GM12878 (cell line): ENCODE measurements around the gene SSH2. TPM values are rescaled to one million over a fixed set of nuclear protein-coding genes. Genes with fewer than 3 reads are reported as not detected.

ENCODE experiments used
- ATAC-seq: fragments of 200-7000 bp; cut with Tn5 transposase; 3 replicates; pipeline ENCODE4 v1.9.1; 2020; ENCODE audit warnings: mild to moderate bottlenecking, moderate library complexity
- BruUV-seq: library from RNA; stranded (reverse); fragments of 400-500 nt; replicated peaks from 2 replicates; lab custom pipeline; 2021; lab: Mats Ljungman, UMichigan
- CTCF ChIA-PET: fragments of 300-600 bp; sonication (Branson Sonifier 250); formaldehyde crosslinking; extraction: SDS; loops from one replicate; lab custom pipeline; 2021; ENCODE audit warnings: inconsistent platforms; lab: Yijun Ruan, JAX
- POLR2A ChIA-PET: fragments of 350-600 bp; formaldehyde crosslinking; extraction: SDS; loops from one replicate; lab custom pipeline; 2021; ENCODE audit warnings: inconsistent platforms; lab: Charles Lee
- RAD21 ChIA-PET: fragments of 300-600 bp; sonication (Branson Sonifier 250); formaldehyde crosslinking; loops from one replicate; lab custom pipeline; 2023; ENCODE audit warnings: antibody characterized with exemption; ENCODE audit not compliant: unreplicated experiment; lab: Charles Lee
- SMC1A ChIA-PET: fragments of 300-600 bp; sonication (Branson Sonifier 250); formaldehyde crosslinking; loops from one replicate; lab custom pipeline; 2023; ENCODE audit not compliant: unreplicated experiment, uncharacterized antibody; lab: Charles Lee
- DNase-seq: peaks from one replicate; pipeline ENCODE4 v3.0.0-alpha.2; 2011; ENCODE audit warnings: low read depth, low spot score
- FAIRE-seq: peaks from 3 replicates; lab custom pipeline; 2011; peaks lifted over from hg19 to GRCh38; lab: Jason Lieb, UNC
- H2AFZ ChIP-seq: 2 replicates; pipeline ENCODE4 v1.6.0; 2011; ENCODE audit warnings: low read depth, low read length, control low read depth; ENCODE audit not compliant: control insufficient read depth
- H3K27ac ChIP-seq: 2 replicates; pipeline ENCODE4 v1.5.1; 2011; ENCODE audit warnings: control low read depth; ENCODE audit not compliant: control insufficient read depth, insufficient read depth
- H3K27me3 ChIP-seq, 2 experiments: replicated peaks in 1 of 2; 2 replicates each; pipeline versions ENCODE4 v1.6.0 to v1.6.1; 2011; ENCODE audit warnings: low read length in 1 of 2; ENCODE audit not compliant: control insufficient read depth in 2 of 2, insufficient read depth in 2 of 2
- H3K36me3 ChIP-seq, 2 experiments: 2 replicates each; pipeline ENCODE4 v1.5.1; 2011; ENCODE audit warnings: low read length in 1 of 2; ENCODE audit not compliant: control insufficient read depth in 2 of 2, insufficient read depth in 2 of 2
- H3K4me1 ChIP-seq: 2 replicates; pipeline ENCODE4 v1.6.1; 2011; ENCODE audit warnings: mild to moderate bottlenecking, low read length, moderate library complexity, mixed read lengths; ENCODE audit not compliant: control insufficient read depth, insufficient read depth
- H3K4me2 ChIP-seq: 2 replicates; pipeline ENCODE4 v1.6.0; 2011; ENCODE audit warnings: control low read depth; ENCODE audit not compliant: control insufficient read depth, insufficient read depth
- H3K4me3 ChIP-seq: fragments of 200-600 bp; sonication (generic); 2 replicates; pipeline ENCODE4 v1.5.1; 2016
- H3K79me2 ChIP-seq: 2 replicates; pipeline ENCODE4 v1.6.0; 2011; ENCODE audit warnings: low read length; ENCODE audit not compliant: control insufficient read depth, insufficient read depth
- H3K9ac ChIP-seq: 2 replicates; pipeline ENCODE4 v1.8.0; 2011; ENCODE audit warnings: low read length, control low read depth, mixed read lengths; ENCODE audit not compliant: control insufficient read depth, insufficient read depth
- H3K9me3 ChIP-seq: replicated peaks from 3 replicates; pipeline ENCODE4 v1.5.1; 2011; ENCODE audit warnings: mild to moderate bottlenecking, low read length; ENCODE audit not compliant: control insufficient read depth, insufficient read depth
- H4K20me1 ChIP-seq: 2 replicates; pipeline ENCODE4 v1.6.0; 2011; ENCODE audit not compliant: control insufficient read depth, insufficient read depth
- BRCA1 ChIP-seq: IDR thresholded peaks from 2 replicates; pipeline ENCODE4 v1.6.1; 2011; ENCODE audit warnings: low read depth, low read length, improper control_type of control experiment
- ZBTB40 ChIP-seq: fragments of 450-650 bp; IDR thresholded peaks from 2 replicates; pipeline ENCODE4 v1.6.1; 2016; ENCODE audit warnings: mild to moderate bottlenecking, moderate library complexity, borderline replicate concordance
- WGBS: methylation state at CpG from one replicate; pipeline ENCODE4 v1.1.6; 2016; ENCODE audit warnings: low lambda C conversion rate; ENCODE audit not compliant: insufficient replicate concordance, insufficient coverage; ENCODE audit errors: missing lambda C conversion rate; 5-methylcytosine and 5-hydroxymethylcytosine counted together
- in situ Hi-C: fragments of 300-500 bp; cut with MboI; formaldehyde crosslinking; loops from 9 replicates; pipeline ENCODE4 v1.14.3; 2018; ENCODE audit warnings: mixed read lengths
- intact Hi-C: fragments of 100-400 bp; cut with micrococcal nuclease; formaldehyde crosslinking; loops from one replicate; pipeline ENCODE4 v1.14.2; 2022; ENCODE audit not compliant: unreplicated experiment
- polyA plus RNA-seq, 11 experiments: library from polyadenylated mRNA; depleted of rRNA in 4 of 11; unstranded in 6 of 11; stranded (reverse) in 5 of 11; fragments of >200 nt; fragmentation: Nextera tagmentation in 4 of 11; fragmentation: Illumina TruSeq in 1 of 11; extraction: Ambion mirVana in 4 of 11; extraction: Trizol in 1 of 11; gene quantifications; 1 replicate in 1 of 11; 2 replicates in 10 of 11; pipeline versions ENCODE4 v1.2.1 to v1.2.3, GENCODE V29; 2011 to 2016; ENCODE audit warnings: inconsistent platforms in 2 of 11, missing spikeins in 2 of 11, low read depth in 1 of 11
- total RNA-seq, 4 experiments: library from RNA; depleted of rRNA in 3 of 4; stranded (reverse); fragments of >200 nt in 3 of 4; fragmentation: Illumina TruSeq in 1 of 4; extraction: Trizol in 1 of 4; gene quantifications; 2 replicates each; pipeline versions ENCODE4 v1.2.1 to v1.2.3, GENCODE V29; 2013 to 2021

Gene SSH2
- total and polyA plus RNA-seq, 10 of the 15 experiments (the other 5 are each of a cell fraction or from before 2014, with no cell fraction given): 9.3 to 65.9 (median 34.0) TPM

GRCh38 chr17:29733166-29733565 lies 196.9 kb downstream of the SSH2 start:
- no peak overlapping the region; the same call in 1 of the 2 replicates for H3K27ac ChIP-seq
- no peaks in the 10 kb centered on the region for H4K20me1 ChIP-seq
- H3K9me3 ChIP-seq: peaks cover 8% of the 10 kb centered on the region
- no peak overlapping the region for H3K9ac ChIP-seq
- DNase-seq: no peak
- intact Hi-C loops (no loop called here), in situ Hi-C loops (no loop called here)
- ChIA-PET SMC1A (interaction anchor here (0.7 to 2.7 kb wide), 16 partner anchors 9 to 79 kb away, joined by 3 to 29 read pairs (median 5); no protein-coding TSS in a partner anchor), CTCF (interaction anchor here (0.6 to 1.8 kb wide), 6 partner anchors 10 to 238 kb away, joined by 3 to 12 read pairs (median 3); no protein-coding TSS in a partner anchor), RAD21 (interaction anchor here (0.6 to 2.0 kb wide), 9 partner anchors 11 to 69 kb away, joined by 3 to 9 read pairs (median 4); no protein-coding TSS in a partner anchor), POLR2A (interaction anchor here (0.6 to 2.0 kb wide), 8 partner anchors 9 to 576 kb away, joined by 3 to 9 read pairs (median 4); no protein-coding TSS in a partner anchor)
- no peak overlapping the region for H2AFZ ChIP-seq
- peak; percentile 13 for FAIRE-seq
- 94% methylated on average over 2 of the region's 2 CpGs for WGBS
- H3K4me1 ChIP-seq: no peaks in the 10 kb centered on the region
- TF ChIP-seq BRCA1 (no peak), ZBTB40 (peak; percentile 38; the same call in 1 of the 2 replicates)
- H3K36me3 ChIP-seq: peaks cover 0 to 5% of the 10 kb centered on the region in 2 experiments; a peak in 2 of 4 replicates
- H3K27me3 ChIP-seq: no peaks in the 10 kb centered on the region
- no peak for ATAC-seq
- no peak overlapping the region for H3K4me3 ChIP-seq
- no peak overlapping the region for H3K4me2 ChIP-seq
- H3K79me2 ChIP-seq: peaks cover 29% of the 10 kb centered on the region
- no TSS peak for BruUV-seq
